Suprapubic skin (tissue), 4 donors: ENCODE results near the gene FOXC1.

ENCODE experiments used
- EP300 ChIP-seq: sonication (generic); formaldehyde crosslinking; IDR thresholded peaks from one replicate; pipeline ENCODE4 v1.6.1; 2017; ENCODE audit warnings: antibody characterized with exemption
- POLR2A ChIP-seq, 2 donors: fragments of 450-650 bp; IDR thresholded peaks; one replicate each; pipeline ENCODE4 v1.6.1; 2017; ENCODE audit warnings: antibody characterized with exemption in 2 of 2, mild to moderate bottlenecking in 2 of 2, moderate library complexity in 2 of 2
- POLR2AphosphoS5 ChIP-seq, 3 donors: sonication (generic); formaldehyde crosslinking; IDR thresholded peaks; one replicate each; pipeline ENCODE4 v1.6.1; 2017; ENCODE audit warnings: antibody characterized with exemption in 3 of 3

GRCh38 chr6:1612299-1612973 lies 2.7 kb downstream of the FOXC1 start:
- TF ChIP-seq POLR2AphosphoS5 (IDR thresholded peaks at IDR 0.05): no peak
- TF ChIP-seq EP300: no peak
- TF ChIP-seq POLR2A (IDR thresholded peaks at IDR 0.05): no peak
